Measurements from ENCODE around the gene ITGA4. TPM values are rescaled to one million over a fixed set of nuclear protein-coding genes. Genes with fewer than 3 reads are reported as not detected.

Gene ITGA4
- total RNA-seq = 2.3 and 4.8 TPM in 2 replicates

DNA sequence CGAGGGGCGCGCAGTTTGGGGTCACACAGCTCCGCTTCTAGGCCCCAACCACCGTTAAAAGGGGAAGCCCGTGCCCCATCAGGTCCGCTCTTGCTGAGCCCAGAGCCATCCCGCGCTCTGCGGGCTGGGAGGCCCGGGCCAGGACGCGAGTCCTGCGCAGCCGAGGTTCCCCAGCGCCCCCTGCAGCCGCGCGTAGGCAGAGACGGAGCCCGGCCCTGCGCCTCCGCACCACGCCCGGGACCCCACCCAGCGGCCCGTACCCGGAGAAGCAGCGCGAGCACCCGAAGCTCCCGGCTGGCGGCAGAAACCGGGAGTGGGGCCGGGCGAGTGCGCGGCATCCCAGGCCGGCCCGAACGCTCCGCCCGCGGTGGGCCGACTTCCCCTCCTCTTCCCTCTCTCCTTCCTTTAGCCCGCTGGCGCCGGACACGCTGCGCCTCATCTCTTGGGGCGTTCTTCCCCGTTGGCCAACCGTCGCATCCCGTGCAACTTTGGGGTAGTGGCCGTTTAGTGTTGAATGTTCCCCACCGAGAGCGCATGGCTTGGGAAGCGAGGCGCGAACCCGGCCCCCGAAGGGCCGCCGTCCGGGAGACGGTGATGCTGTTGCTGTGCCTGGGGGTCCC is at the start of gene ITGA4:
Gene ITGA4, plus strand, starts transcription at position 266 of the 620 bp plus-strand sequence. Its CDS starts 269 bp downstream, at position 535.

Other genes starting within 250 kb of the ITGA4 start
- gene CERKL, start 199.7 kb downstream of the ITGA4 start, total RNA-seq = not detected in 2 replicates
- gene NEUROD1, start 223.1 kb downstream of the ITGA4 start, total RNA-seq = not detected in 2 replicates